Fibroblast of skin of scalp (primary cell): ENCODE data around the gene SRSF10.
"Not testable (repeated sequence)": the region's sequence is repeated elsewhere in the genome, so short reads cannot be mapped to it uniquely, and the experiment has no call there.

ENCODE experiments used
- DNase-seq: peaks from one replicate; pipeline ENCODE4 v3.0.0-alpha.2; 2013

SRSF10 gene

DNA sequence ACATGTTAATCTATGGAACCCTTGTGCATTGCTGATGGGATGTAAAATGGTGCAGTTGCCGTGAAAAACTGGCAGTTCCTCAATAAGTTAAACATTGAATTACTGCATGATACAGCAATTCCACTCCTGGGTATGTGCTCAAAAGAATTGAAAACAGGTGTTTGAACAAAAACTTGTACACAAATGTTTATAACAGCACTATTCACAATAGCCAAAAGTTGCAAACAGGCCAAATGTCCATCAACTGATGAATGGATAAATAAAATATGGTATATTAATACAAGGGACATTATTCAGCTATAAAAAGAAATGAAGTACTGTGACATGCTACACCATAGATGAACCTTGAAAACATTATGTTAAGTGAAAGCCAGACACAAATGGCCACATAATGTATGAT is 17.7 kb upstream of the SRSF10 start:
- no peak for DNase-seq

DNA sequence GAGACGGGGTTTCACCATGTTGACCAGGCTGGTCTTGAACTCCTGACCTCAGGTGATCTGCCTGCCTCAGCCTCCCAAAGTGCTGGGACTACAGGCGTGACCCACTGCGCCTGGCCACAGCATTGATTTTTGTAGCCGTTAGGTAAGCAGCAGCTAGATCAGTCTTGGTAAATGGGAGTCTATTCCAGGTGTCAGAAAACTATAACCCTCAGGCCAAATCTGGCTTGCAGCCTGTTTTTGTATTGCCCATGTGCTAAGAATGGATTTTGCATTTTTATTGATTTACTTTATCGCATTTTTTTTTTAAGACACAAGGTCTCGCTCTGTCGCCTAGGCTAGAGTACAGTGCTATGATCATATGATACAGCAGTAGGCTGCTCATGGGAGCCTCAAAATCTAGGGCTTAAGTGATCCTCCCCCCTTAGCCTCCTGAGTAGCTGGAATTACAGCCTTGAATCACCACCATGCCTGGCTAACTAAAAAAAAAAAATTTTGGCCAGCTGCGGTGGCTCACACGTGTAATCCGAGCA is 16.6 kb upstream of the SRSF10 start:
- no peak for DNase-seq

DNA sequence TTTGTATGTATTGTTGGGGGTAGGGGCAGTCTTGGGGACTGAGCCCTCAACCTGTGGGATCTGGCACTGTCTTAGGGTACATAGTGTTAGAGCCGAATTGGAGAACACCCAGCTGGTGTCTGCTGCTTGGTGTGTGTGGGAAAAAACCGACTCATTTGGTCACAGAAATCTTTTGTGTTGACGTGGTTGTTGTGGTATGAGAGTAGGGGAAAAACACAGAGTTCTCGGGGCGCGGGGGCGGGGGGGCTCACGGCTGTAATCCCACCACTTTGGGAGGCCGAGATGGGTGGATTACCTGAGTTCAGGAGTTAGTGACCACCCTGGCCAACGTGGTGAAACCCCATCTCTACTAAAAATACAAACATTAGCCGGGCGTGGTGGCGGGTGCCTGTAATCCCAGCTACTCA is 15.3 kb upstream of the SRSF10 start:
- no peak for DNase-seq

DNA sequence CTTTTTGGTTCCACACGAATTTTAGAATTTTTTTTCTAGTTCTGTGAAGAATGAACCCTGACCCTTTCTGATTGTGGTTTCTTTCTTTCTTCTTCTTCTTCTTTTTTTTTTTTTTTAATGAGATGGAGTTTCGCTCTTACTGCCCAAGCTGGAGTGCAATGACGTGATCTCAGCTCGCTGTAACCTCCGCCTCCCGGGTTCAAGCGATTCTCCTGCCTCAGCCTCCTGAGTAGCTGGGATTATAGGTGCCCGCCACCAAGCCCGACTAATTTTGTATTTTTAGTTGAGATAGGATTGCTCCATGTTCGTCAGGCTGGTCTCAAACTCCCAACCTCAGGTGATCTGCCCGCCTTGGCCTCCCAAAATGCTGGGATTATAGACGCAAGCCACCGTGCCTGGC is 11.9 kb upstream of the SRSF10 start:
- DNase-seq: not testable (repeated sequence)

DNA sequence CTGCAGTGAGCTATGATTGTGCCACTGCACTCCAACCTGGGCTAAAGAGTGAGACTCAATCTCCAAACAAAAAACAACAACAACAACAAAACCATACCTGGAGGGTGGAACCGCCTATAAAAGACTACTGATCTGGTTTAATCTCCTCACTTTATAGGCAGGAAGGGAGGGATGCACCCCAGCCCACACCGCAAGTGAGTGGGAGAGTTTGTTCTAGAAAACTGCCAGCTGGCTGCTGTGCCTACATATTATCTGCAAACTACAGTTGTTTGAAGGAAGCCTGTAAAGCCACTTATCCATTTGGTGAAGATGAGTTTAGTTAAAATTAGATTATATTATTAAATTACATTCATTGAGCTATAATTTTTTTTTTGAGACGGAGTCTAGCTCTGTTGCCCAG is 9.1 kb upstream of the SRSF10 start:
- no peak for DNase-seq

DNA sequence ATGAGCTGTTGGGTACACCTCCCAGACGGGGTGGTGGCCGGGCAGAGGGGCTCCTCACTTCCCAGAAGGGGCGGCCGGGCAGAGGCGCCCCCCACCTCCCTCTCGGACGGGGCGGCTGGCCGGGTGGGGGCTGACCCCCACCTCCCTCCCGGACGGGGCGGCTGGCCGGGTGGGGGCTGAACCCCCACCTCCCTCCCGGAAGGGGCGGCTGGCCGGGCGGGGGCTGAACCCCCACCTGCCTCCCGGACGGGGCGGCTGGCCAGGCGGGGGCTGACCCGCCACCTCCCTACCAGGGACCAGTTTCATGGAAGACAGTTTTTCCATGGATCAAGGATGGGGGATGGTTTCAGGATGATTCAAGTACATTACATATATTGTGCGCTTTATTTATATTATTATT is 6.9 kb upstream of the SRSF10 start:
- not testable (repeated sequence) for DNase-seq

DNA sequence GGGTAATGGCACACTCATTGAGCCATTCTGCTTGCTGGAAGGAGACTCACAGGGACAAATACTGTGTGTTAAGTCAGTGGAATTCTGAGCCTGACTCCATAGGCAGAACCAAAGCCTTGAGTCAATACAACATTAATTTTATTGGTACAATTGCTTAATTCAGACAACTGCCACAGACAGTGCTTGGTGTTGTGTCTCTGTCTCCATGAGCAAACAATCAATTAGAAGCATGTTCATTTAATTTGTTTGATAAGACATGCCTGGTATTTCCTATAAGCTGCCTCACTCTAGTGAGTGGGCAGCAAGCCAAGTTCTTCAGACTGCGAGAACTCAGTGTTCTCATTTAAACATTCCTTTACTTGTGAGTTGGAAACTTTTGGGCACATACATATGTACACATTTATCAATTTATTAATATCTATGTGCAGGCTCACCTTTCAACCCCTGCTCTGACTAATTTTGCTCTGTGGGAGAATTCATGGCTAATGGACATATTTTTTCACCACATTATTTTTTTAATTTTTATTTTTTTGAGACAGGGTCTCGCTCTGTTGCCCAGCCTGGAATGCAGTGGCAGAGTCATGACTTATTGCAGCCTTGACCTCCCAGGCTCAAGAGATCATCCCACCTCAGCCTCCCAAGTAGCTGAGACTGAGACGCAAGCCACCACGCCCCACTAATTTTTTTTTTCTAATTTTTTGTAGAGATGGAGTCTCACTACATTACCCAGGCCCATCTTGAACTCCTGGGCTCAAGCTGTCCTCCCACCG is 4.5 kb upstream of the SRSF10 start:
- DNase-seq: peak; percentile 75

DNA sequence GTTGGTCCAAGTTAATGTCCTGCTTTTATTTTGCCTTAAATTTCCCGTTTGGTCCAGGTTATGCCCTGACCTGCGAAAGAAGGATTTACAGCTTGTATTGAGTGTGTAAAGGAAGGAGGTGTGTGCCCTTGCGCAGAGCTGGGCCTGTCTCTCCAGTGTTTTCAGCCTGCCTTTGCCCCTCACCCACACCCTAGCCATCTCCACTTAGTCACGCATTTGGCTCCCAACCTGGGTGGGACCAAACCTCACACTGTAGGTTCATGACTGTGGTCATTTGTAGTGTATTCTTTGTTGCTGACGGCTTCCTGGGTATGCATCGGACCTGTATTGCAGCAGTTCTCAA is 572 bp upstream of the SRSF10 start:
- peak; percentile 45 for DNase-seq

DNA sequence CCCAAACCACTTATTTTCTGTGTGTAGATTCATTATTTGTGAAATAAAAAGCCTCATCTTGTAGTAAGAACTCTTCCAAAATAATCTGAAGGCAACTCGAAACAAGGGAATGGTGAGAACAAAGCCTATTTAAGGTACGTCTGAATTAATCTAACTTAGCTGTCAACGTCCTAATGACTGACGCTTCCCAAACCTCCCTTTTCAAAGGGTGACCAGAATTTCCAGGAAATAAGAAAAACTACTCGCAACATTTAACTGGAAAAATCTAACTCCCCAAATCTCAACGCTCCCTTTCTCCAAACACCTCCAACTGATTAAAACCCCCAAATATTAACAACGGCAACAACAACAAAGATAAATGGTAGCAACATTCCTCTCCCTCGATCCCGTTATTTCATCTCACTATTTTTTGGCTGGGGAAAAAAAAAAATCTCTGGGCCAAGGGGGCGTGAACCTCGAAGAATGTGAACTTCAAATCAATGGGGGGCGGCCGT is 693 bp downstream of the SRSF10 start:
- no peak for DNase-seq

DNA sequence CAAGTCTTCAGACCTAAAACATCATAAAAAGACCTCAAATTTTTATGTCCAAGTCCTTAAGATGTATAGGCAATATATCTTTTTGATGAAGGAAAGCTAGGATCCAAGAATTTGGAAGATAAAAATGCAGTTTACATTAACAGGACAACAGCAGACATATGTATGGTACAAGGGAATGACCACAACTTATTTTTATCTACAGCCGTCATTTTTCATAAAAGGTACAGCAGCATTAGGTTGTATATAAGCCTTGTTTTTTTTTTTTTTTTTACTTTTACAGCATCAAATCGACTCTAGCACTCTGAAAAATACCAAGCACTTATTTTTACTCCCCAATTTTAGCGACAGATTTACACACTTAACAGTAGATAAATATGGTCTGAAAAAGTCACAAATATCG is 1.3 kb downstream of the SRSF10 start:
- no peak for DNase-seq

DNA sequence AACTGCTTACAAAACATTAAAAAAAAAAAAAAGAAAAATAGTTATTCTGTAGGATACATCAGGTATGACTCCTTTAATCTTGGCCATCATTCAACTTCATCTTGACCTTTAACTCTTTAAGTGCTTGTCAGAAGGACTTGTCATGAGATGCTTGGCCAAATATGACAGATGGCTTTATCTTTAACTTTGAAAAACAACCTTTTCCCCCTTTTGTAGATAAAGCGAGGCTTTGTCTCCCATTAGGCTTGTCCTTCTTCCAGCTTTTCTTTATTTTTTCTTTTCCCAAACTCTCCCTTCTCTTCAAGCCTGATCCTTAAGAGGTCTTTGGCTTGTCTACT is 2.3 kb downstream of the SRSF10 start:
- DNase-seq: no peak

DNA sequence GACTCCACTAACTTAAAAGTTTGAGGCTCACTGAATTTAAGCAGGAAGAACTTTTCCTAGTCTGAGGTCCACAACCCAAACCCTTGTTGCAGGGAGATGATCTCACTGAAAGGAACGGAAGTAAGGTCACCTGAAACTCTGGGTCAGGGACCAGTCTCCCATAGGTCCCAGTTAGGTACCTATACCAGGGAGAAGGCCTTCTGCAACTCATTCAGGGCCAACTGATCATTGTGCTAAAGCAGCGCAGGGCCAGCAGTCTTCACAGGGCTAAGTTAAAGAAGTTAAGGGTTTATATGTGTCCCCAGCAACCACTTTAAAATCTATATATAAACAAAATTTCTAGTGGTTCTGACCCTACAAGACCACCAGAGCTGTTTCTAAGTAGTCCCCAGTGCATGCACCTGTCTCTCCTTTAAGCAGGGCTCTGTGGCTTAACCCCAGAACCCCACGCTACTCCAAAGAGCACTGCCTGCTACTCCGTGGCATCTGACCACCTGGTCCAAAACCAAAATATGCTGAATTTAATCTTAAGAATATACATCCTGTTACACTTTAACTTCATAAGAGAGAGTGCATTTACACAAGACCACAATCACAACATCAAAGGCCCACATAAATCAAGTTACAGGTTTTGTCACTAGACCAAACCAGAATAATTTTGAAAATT is 2.8 kb downstream of the SRSF10 start:
- DNase-seq: no peak

DNA sequence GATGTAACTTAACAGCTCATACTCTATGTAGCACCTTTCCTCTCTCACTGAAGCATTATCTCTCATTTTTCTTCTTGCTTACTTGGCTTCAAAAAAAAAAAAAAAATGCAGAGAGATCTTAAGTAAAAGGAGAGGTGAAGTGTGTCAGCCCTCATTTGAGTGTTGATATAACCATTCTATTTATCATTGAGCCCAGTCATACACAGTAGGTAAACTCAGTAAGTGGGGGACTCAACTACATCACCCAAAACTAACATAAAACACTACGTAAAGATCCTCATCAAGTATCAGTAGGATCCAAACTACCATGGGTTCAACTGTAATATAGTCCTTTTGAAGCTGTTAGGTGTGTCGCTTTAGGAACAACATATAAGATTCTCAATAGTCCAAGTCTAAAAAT is 12.3 kb downstream of the SRSF10 start:
- DNase-seq: no peak

DNA sequence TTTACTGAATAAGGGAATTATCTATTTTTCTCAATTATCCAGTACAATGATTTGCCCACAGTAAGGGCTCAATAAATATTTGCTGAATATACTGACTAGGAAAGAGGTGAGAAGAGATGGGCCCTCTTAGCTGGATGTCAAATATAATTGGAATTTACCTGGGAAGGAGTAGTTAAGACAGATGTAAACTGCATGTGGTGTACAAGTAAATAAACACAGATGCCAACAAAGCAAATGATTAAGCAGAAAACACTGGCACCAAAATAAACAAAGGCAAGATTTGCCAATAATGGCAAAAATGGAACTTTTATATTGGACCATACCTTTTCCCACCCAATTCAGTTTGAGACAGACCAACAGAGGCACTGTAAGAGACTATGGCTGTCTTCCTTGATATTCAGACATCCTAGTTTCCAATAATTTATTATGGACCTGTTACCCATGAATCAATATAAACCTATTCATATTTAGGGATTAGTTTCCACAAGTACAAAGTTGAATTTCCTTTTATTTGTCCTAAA is 13.1 kb downstream of the SRSF10 start:
- DNase-seq: no peak

DNA sequence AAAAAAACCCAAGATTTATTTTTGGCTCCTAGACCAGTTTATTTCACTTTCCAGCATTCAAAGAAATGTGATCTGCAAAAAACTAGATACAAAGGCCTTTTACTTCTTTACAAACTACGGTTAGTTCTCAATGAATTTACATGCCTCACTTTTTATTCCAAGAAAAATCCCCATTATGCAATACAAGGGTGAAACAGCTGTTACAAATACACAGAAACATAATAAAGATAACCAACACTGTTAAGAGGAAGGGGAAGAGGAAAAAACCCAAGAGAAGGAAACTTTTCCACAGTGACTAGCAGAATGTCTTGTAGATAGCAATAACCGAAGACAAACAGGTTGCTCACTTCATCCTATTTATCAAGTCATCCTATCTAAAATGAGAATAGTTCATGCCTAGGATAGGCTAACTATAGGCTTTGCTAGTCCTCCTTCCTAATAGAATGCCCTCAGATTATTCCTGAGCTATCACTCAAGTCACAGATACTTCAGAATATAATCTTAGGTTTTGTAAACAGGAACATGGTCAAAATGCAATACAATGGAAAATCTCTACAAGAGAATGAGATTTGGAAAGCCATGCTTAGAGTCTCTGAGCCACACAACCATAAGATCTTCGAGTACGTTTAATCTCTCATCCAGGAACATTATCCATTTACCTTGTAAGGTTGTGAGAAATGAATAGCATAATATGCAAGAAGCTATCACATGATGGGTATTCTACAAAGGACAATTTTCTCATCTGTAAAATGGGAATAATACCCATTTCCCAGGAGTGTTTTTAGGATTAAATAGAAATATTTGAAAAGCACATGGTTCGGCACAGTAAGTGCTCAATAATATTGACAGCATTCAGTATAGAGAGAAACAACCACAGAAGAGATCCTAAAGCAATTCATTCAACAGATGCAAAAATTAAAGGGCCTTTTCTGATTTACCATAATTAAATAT is 15.1 kb downstream of the SRSF10 start:
- no peak for DNase-seq

DNA sequence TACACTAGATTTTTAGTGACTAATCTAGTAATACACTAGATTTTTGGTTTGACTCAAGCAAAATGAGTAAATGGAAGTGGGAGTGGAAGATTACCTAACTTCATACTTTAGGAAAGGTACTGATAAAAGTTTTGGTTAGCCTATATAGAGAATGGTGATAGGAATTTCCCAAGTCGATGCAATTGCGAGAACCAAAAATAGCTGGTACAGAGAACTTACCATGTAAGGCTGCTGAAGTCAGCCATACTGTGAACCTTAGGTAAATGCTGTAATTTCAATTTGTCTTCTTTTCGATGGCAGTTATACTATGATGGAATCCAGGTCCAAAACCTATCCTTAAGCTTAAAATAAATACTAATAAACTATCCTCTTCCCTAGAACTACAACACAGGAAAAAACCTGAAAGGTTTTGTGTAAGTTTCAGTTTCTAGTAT is 15.9 kb downstream of the SRSF10 start:
- DNase-seq: no peak

DNA sequence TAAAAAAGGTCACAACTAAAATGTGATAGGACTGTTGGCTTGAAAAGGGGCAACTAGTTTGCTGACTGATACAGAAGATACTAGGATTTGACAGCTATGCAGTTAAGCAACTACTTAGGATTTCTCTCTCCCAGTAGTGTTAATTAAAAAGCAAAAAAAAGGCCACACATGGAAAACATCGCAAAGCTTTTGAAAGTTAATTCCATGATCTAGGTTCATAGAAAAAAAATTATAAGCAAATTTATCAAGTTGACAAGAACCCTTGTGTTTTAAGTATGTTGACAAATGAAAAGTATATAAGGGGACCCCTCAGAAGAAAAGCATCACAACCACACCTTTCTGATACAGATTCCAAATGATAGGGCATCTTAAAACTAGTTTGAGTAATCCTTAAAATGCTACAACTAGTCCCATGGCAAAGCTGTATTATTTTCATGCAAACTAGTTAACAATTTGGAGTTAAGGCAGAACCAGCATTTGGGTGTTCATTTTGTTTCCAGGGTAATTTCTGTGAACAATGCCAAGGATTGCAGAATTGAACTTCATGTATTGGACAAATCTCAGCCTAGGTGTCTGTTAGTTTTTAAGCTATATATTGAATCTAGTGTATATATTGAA is 16.4 kb downstream of the SRSF10 start:
- no peak for DNase-seq

DNA sequence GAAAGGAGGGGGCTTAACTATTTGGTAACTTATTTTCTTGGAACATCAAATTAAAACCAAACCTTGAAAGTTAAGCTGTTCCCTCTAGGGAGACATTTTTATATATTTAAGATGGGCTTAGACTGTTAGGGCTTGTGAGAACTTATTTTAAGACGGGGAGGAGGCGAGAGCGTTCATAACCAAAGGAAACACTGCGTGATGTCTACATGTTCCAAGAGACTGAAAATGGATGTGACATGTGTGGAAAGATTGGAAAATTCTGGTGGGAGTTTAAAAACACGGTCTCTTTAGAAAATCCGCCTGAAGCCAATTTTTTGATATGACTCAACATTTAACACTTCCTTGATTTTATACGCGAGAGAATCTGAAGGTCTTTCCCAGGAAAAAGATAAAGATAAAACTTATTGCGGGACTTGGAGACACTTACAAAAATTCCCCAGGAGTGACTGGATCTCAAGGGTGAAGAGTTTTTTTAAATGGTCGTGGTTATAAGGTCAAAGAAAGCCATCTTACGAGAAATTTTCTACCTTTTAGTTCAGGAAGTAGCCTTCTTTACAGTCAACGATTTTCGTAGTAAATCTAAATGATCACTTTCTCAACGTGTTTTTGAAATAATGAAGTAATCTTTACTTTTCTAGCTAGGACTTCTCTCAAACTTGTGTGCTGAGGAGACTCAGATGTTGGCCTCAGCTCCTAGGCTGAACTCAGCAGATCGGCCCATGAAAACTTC is 19.7 kb downstream of the SRSF10 start:
- peak; percentile 23 for DNase-seq

DNA sequence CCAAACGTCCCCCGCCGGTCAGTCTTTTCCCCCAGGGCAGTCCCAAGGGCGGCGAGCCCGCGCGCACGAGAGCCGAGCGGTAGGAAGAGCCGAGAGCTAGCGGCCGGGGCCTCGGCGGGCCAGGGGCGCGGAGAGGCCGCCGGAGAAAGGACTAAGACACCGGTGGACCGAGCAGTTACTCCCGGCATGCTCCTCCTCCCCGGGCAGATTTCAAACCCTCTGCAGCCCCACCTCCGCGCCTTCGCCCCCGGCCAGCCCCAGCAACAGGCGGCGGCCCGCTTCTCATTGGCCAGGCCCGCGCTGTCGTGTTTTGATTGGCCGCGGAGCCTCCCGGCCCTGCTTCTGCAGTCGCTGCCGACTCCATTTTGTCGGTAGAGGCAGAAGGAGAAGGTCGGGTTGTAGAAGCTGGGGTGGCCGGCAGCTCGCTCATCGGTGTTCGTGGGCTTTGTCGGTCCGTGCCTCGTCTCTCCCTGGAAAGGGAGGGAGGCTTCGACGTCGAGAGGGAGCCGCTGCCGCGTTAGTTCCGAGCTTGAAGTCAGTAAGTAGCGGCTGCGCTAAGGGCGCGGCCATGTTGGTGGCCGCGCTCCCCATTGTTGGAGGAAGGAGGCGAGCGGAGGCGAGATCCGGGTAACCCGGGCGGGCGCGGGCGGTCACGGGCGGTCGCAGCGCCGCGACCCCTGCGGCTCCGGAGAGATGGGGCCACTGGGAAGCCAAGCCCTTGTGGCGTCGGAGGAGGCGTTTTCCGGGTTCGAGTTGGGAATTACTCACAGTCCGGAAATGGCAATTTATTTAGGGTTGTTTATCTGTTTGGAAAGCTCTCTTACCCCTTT is 20.5 kb downstream of the SRSF10 start, which contains the start of gene PNRC2:
TSS of gene PNRC2 (plus strand) at position 368 of the 830 bp plus-strand sequence. CDS start 1,630 bp downstream, outside the sequence.
- DNase-seq: peak; percentile 96

DNA sequence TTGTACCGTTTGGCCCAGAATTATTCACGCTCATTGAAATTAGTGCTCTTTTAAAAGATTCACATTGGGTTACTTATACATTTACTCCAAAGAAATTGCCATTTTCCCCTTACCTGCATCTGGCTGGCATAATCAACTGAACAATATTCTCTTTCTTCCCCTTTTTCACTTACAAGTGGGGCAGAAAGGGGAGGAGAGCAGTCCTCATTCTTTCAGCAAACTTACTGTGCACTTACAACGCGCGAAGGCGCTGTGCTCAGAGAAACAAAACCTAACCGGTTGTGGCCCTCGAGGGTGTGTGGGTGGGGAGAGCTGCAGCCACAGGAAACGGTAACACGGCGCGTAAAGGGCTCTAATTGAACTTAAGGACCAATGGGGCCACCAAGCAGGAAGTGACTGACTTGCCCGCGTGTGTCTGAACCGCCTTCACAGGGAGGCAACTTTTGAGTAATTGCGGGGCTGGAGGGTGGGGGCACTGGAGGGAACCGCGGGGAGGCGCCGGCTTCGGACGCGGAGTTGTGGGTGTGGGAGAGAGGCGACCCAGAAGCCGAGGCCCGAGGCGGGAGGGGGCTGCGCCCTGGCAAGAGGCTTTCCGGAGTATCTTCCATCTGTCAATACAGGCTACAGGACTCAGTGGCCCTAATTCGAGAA is 21.2 kb downstream of the SRSF10 start:
- peak; percentile 91 for DNase-seq
